HG03558 (cell line): ENCODE measurements around the gene TMEM245.

Experiments used
- ATAC-seq: cut with Tn5 transposase; IDR thresholded peaks from one replicate; pipeline ENCODE4 v1.9.1; 2021; ENCODE audit warnings: moderate number of reproducible peaks; ENCODE audit not compliant: unreplicated experiment; ENCODE audit errors: extremely low read depth

The TMEM245 gene

GRCh38 chr9:109035684-109036423 is 83.9 kb downstream of the TMEM245 start:
- no peak for ATAC-seq

DNA sequence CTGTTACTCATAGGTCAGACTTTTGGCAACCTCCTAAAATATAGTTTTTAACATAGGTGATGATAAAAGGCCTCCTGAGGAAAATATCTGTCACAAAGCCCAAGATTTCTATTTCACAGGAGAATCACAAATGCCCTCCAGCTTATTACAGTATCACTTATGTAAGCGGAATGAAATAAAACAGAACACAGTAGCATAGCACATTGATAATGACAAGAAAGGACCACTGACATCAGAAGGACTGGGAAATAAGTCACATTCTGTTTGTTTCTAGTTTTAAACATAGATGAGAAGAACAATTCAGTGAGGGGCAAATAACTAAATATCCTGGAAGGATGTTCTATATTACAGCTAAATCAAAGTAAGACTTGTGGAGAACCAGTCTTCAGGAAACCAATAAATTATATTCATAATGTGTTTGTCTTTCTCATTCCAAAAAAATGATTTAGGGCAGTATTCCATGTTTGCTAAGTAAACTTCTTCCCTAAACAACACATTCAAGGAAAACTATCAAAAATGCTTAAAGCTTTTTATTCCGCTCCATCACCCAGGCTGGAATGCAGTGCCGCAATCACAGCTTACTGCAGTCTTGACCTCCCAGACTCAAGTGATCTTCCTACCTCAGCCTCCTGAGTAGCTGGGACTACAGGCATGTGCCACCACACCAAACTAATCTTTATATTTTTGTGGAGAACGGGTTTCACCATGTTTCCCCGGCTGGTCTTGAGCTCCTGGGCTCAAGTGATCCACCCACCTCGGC is 85.6 kb downstream of the TMEM245 start:
- ATAC-seq = no peak

DNA sequence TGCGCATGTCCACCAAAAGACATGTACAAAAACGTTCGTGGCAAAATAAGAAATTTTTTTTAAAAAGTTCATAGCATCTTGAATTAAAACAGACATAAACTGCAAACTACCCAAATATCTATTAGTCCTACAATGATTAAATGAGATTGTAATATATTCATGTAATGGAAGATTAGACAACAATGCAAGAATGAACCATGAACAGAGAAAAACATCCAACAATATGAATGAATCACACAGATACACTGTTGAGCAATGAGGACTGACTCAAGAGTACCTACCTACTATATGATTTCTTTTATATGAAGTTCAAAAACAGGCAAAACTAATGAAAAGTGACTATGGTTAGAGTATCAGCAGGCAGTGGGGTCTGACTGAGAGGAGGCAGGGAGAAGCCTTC is 88.5 kb downstream of the TMEM245 start:
- ATAC-seq = no peak

DNA sequence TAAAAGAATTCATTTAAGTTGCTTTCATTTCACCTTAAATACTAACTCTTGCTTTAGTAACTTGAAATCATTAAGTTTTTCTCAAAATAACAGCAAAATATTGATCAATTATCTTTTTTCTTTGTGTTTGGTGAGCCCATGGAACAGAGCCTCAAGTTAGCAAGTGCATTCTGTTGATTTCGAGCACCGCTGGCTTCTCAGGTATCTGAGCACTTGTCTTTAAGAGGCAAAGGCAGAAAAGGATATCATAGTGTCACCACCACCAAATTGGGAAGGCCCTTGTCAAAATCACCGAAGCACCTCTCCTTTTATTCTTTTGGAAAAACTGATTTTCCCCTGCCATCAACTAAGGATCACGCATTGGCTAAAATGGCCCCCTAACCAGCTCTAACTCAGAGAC is 89.3 kb downstream of the TMEM245 start:
- ATAC-seq = no peak

DNA sequence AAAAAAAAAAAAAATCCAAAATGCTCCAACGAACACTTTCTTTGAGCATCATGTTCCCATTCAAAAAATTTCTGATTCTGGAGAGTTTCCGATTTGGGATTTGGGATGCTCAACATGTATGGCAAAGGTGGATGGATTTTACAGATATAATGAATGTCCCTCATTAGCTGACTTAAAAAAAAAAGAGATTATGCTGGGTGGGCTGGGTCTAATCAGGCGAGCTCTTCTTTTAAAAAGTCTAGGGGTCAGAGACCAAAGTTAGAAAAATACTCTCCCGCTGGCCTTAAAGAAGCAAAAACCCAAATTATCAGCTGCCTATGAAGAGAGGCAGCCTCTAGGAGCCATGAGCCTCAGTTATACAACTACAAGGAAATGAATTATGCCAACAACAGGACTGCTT is 91.3 kb downstream of the TMEM245 start:
- no peak for ATAC-seq

DNA sequence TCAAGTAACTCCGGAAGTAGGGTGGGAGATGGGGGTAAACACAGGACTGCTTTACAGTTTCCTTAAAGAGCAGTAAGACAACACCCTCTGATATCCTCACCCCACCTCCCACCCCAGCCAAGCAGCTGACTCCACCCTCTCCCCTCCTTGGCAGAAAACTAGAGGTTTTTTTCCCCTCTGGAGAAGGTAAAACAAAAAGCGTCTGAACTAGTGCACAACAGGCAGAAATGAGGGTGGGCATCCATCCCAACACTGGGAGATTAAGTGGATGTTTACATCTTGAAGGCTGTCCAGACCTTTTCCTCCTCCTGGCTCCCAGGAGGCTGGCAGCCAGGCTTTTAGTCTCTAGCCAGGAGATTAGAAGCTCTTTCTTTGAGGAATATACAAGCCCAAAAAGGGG is 92.6 kb downstream of the TMEM245 start:
- no peak for ATAC-seq

DNA sequence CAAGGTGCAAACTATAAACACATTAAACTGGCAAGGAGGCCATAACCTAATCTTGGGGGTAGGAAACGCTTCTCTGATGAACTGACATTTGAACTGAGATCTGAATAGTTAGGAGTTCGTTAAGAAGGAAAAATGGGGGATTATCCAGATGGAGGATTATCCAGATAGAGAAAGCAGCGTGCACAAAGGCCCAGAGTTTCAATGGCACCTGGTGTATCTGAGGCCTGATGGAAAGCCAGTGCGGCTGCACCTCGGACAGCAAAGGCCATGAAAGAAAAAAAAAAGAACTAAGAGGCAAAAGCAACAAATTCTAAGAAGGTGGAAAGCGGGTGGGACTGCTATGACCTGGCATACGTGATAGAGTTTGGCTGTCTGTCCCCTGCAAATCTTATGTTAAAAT is 93.4 kb downstream of the TMEM245 start:
- no peak for ATAC-seq

GRCh38 chr9:109022873-109023272 is 96.9 kb downstream of the TMEM245 start:
- ATAC-seq = no peak

DNA sequence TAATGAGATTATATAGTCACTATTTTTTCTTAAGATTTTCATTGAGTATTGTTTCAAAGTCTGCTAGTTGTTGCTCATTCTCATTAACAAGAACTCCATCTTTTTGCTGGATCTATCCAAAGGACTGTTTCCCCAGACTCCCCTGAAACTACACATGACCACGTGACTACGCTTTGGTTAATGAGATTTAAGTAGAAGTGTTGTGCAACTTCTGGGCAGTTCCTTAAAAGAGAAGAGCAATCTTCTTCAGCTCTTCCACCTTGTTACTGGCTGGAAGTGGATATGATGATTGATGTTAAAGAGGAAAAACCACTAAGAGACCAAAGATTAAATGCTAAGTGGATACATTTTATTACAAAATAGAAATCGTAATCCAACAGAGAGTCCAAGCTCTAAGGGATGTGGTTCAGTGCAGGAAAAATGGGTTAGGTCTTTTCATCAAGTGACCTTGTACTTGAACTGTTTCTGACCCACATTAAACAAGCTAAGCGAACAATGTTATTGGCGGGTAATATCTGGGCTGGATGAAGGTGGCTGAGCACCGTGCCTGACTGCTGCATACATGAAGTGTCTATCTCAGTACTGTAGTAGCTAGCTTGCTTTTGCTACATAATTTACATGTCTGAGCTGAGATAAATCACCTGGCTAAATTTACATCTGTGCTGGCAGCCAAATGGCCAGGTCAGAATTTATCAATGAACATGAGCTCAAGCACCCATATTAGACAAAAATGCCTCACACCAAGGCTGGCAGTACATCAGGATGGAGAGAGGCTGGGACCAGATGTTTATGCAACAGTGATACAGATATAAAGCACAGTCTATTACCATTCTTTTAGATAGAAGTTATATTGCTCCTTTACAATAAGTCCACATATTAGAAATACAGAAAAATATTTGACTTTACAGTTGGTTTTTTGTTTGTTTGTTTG is 98.9 kb downstream of the TMEM245 start:
- no peak for ATAC-seq

- ATAC-seq = no peak
Observed at GRCh38 chr9:109020113-109020512, 99.6 kb downstream of the TMEM245 start.

GRCh38 chr9:109019420-109019819 is 100.3 kb downstream of the TMEM245 start:
- no peak for ATAC-seq

- no peak for ATAC-seq
Observed at GRCh38 chr9:109017493-109017892, 102.3 kb downstream of the TMEM245 start.

- ATAC-seq = no peak
Observed at GRCh38 chr9:109017061-109017460, 102.7 kb downstream of the TMEM245 start.

- no peak for ATAC-seq
Observed at GRCh38 chr9:109016132-109016531, 103.6 kb downstream of the TMEM245 start.

DNA sequence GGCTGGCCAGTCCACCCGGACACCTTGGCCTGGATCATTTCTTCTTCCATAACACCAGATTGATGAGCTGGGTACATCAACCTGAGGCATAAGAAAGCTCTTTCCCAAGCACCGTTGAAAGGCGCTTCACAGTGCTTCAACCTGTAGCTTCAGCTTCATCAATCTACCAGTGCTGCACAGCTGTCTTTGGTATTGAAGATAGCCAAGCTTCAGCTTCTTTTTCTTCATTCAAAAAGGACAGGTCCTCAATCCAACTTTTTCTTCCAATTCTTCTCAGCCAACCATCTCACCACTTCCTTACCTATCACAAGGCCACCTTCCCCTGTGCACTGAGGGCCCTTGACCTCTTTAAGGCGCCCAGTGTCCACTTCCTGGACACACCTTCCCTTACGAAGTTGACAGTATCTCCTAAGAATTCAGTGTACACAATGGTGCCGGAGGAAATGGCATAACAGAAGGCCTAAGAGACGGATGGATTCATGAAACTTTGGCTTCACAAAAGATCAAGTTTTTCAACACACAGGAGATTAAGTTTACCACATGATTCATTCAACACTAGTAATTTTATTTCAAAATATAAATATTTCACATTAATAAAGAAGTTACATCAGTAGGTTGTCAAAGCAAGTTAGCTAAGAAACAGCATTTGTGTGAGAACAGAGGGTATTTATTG is 105.0 kb downstream of the TMEM245 start:
- no peak for ATAC-seq

GRCh38 chr9:109013679-109014607 is 105.8 kb downstream of the TMEM245 start:
- ATAC-seq = no peak

DNA sequence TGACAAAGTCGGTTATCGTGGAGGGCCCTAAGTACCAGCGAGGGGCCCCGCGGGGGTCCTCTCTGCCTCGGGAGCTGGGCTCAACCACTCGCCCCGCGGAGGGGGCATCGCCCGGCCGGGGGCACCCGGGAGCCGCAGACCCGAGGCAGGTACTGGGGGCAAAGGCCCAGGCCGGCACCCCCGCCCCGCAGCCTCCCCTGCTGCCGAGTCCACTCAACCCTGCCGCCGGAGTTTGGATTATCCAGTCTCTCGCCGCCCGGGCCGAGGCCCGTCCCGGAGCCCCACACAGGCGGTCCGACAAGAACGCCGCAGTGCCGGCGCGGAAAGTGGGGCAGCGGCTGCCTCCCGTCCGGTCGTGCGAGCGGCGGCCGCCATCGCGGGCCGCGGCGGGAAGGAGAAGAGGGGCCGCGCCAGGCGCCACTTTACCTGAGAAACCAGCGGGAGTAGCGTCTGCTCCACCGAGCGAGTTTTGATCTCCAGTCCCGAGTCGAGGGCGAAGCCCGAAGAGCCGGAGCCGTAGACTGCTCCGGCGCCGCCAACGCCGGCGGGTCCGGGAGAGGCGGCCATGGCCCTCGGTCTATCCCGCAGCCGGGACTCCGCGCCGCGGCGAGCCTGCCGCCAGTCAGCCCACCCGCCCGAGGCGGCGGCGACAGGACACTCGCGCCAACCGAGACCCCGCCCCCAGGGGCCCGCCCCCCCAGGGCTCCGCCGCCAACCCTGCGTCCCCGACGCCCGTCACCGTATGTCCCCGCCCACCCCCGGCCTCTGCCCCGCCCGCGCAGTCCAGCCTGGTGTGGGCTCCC is 106.7 kb downstream of the TMEM245 start, which contains the start of gene CTNNAL1:
Gene CTNNAL1, minus strand, starts transcription at position 624 of the 803 bp plus-strand sequence. Its CDS starts 57 bp downstream, at position 567.
- ATAC-seq = peak; percentile 41
